Anterior cingulate cortex (tissue), 58 donors: ENCODE measurements around the gene RUFY1.
"Not testable (repeated sequence)": the region's sequence is repeated elsewhere in the genome, so short reads cannot be mapped to it uniquely, and the experiment has no call there.

Experiments
- DNase-seq, 58 donors: peaks; one replicate each; lab custom pipeline; 2025; lab: John Stamatoyannopoulos, UW

RUFY1 gene

DNA sequence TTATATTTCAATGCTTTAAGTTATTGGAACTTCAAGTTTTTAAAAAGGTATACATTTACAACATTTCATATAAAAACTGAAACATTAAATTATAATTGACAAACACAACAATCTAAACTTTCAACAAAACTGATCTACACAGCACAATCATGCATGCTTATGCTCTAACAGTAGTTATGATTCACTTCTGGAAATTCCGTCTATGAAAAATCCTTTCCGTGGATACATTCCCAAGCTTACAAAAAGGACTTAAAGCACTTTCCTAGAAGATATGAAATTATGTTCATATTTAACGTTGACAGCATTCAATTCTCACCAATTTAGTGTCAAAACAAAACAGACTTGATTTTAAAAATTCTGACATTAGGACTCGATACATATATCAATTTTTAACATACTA is 69.4 kb downstream of the RUFY1 start:
- DNase-seq = no peak

DNA sequence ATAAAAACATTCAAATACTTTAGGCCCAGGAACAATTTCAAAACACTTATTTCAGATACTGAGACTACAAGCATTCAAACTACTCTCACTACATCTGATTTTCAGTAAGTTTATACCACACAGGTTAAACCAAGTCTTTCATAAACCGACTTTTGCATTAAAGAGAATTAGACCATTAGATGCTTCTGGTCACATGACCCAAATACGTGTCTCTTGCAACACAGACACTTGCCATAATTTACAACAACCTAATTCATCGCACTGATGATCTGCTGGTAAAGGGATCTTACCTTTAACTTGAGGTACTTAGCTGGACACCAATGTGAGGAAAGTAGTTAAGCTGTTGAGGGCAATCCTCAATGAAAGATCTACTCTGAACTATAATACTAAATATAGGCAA is 69.9 kb downstream of the RUFY1 start:
- no peak for DNase-seq

DNA sequence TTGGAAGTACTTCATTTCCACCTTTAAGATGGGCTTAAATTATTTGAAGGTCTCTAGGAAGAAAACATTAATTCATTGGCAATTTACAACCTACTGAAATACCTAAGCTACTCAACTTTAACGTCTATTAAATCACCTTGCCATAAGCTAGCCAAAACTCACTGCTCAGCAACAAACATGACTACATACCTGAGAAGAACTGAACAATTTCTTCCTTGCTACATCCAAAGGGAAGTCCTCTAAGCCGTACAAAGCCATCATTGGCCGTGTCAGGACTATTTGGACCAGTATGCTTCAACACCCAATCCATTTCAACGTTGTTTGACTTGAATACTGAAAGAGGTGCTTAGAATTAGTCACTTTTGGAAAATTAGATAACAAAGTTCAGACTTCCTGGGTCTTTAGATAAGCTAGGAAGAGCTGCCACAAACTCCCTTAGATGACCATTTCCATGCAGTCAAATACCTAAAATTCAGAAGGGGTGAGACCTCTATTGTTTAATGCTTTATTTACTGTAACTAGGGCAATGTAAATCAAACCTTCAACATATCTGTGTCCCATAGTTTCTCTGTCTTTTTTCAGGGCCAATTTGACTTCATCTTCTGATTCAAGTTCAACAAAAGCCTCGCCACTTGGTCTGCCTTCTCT is 70.5 kb downstream of the RUFY1 start:
- no peak for DNase-seq

DNA sequence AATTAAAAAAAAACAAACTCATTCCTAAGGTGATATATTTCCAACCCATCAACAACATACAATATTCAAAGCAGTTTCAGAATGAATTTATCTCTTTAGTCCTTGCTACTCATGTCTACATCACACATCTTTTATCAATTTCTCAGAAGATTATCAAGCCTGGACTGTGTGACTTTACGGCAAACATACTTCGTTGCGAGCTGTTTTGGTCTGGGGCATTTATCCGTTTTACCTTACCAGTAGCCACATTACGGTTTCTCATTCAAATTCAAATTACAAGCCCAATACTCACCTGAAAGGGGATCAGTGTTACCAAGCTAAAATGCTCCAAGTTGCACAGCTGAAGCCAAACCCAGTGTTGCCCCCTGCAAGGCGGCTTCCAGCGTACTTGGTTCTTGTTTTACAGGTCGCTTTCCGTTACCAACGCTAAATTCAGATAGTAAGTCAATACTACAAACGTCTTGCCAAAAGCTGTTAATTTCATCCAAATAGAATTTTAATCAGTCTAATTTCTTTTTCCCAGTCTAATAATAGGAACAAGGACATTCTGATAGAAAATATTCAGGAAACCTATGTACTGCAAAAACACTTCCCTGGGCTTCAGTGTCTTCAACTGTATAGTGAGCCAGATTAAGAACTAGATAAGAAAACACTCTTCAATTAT is 71.3 kb downstream of the RUFY1 start:
- DNase-seq = no peak

DNA sequence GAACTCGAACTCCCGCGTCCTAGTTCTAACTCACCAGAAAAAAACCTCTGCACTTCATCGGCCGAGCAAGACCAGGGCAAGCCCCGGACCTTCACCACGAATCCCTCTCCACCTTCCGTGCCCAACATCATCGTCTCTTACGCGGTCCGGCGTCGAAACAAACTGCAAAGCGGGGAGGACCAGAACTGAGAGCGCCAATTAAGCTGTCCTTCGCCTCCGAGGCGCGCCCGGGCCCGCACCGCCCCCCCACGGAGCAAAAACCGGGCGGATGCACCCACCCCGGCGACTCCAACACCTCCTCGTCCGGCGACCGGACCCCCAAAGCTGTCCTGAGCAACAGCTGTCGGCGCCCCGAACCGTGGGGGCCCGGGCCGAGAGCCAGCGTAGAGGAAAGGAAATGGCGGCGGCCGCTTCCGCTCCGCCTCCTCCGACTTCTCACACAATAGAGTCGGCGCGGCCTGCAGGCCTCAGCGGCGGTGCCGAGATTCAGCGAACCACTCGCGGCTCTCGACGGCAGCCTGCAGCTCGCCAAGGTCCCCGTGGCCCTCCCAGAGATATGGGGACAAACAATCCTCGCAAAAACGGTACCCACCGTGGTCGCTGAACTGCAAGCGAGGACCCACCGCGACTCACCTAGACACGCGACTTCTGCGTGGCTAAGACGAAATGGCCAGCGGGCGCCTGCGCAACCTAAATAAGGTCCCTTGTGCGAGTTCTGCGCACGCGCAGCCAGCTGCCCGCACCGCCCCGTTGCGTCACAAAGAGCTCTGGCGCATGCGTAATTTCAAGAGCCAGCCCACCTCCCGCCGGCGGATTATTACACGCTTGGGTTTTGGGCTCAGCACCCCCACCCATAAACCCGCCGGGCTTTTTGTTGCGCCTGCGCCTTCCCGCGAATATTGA is 72.9 kb downstream of the RUFY1 start, which contains the start of gene HNRNPH1:
Gene HNRNPH1, minus strand, starts transcription at position 669 of the 903 bp plus-strand sequence. Its CDS starts 538 bp downstream, at position 131.
- DNase-seq = peak; percentile 88 to 99 (median 97)

DNA sequence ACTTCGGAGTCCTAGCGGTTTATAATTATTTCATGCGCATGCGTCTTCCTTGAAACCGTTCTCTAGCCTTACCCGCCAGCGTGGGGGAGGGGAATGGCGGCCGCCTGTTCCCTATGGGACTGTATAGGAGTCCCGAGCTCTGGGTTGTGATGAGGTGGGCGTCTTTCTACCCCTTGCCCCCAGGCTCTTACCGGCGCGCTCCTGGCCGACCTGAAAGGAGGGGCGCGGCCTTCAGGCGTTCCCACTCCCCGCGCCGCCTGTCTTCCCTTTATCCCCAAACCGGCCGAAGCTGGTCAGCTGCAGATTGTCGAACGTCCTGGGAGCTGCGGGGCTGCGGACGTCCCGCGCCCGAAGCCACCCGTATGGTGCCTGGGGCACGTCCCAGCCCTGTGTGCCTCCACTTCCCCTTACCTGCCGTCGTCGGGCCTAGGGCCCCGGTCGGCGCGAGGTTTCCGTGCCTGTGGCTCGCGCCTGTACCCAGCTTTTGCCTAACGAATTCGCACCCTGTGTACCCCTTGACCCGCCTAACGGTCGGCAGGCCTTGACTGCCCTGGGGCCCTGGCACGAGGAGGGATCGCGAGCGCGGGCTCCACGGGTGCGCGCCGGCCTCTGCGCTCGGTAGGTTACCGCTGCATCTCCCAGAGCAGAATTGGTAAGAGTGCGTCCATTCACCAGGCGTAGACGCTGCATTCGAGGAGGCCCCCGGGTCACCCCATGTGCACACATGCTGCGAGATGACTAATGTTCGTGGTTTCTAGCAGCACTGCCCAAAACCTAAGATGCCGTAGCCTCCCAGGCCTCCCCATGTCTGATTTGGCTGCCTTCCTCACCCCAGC is 73.8 kb downstream of the RUFY1 start:
- DNase-seq = peak in 14 of 58 donors; percentile 32 to 61 (median 57)

DNA sequence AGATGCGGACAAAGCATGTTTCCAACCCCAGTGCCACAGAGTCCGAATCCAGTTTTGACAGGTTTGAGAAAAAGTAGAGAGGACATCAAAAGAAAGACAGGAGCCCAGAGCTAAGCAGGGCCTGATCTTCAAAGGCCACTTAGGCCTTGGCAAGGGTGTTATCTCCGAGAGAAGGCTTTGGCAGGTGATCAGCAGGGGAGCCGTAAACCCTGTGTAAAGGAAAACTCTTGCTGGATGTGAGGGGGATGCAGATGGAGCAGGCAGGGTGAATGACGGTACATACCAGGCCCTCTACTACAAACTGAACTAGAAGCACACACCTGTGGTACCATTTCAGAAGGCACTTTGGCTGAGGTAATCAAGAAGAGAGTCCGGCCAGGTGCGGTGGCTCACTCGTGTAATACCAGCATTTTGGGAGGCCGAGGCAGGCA is 74.5 kb downstream of the RUFY1 start:
- no peak for DNase-seq

DNA sequence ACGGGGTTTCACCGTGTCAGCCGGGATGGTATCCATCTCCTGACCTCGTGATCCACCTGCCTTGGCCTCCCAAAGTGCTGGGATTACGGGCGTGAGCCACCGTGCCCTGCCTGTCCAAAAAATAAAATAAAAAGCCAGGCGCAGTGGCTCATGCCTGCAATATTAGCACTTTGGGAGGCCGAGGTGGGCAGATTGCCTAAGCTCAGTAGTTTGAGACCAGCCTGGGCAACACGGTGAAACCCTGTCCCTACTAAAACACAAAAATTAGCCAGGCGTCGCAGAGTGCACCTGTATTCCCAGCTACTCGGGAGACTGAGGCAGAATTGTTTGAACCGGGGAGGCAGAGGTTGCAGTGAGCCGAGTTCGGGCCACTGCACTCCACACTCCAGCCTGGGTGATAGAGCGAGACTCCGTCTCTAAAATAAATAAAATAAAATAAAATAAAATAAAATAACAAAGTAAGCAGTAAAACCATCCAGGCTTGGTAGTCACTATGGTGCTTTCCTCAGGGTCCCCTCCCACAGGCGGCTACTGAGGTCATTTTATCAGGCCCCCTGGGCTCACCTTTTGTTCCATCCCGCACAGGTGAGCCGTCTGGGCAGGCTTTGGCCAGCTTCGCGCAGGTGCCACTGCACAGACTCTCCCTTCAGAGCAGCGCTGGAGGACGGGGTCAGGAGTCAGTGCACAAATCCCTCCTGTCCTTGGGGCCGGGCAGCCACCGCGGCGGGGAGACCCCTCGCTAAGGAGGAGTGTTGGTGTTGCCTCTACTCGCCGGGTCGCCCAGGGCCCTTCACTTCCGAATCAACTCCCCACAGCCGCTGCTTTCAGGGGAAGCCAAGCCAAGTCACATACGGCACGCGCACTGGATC is 83.4 kb downstream of the RUFY1 start:
- DNase-seq = not testable (repeated sequence)

DNA sequence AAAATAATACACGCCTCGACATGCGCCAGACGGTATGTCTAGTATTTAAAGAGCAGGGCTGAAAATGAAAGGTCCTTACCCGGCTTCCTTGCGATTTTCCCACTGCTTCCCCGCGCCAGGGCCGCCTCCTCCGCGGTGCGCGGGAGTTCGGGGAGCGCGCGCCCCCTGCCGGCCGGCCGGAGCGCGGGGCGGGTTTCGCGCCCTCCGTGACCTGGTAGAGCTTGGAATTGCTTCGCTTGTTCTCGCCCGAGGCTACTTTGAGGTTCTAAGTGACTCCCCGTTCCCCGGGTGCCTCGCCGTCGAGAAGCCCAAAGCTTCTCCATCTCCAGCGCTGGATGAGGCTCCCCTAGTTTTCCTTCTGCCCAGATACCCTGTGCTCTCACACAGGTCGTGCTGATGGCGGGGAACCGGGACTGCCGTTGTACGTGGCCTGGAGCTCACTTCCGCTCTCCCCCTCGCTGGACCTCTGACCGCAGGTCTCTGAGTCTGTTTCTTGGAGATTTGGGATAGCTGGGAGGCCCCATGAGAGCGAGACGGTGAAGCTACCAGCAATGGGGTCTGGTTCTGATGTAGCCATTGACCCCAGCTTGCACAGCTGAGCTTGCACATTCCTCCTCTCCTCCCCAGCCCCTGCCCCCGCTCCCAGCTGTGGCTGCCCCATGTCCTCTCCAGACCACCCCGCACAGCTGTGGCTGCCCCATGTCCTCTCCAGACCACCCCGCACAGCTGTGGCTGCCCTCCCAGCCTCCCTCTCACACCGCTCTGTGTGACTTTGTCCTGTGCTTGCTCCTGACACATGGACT is 84.2 kb downstream of the RUFY1 start:
- not testable (repeated sequence) for DNase-seq

DNA sequence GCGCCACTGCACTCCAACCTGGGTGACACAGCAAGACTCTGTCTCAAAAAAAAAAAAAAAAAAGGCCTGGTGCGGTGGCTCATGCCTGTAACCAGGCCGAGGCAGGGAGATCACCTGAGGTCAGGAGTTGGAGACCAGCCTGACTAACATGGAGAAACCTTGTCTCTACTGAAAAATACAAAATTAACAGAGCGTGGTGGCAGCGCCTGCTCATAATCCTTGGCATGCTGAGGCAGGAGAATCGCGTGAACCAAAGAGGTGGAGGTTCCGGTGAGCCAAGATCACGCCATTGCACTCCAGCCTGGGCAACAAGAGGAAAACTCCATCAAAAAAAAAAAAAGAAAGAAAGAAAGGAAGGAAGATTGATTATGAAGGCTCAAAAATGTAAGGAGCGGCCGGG is 88.9 kb downstream of the RUFY1 start:
- not testable (repeated sequence) for DNase-seq

DNA sequence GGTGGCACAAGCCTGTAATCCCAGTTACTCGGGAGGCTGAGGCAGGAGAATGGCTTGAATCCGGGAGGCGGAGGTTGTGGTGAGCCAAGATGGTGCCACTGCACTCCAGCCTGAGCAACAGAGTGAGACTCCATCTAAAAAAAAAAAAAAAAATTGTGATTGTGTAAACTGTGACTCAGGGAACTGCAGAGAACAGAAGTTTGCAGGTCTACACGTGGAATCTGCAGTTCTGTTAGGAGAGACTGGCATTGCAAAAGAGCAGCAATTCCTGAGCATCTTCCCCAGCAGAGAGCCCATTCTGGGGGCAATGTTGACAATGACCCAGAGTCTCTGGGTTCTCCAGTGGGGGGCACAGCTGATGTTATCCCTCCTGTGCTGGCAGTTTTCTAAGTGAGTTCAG is 91.4 kb downstream of the RUFY1 start:
- not testable (repeated sequence) for DNase-seq

DNA sequence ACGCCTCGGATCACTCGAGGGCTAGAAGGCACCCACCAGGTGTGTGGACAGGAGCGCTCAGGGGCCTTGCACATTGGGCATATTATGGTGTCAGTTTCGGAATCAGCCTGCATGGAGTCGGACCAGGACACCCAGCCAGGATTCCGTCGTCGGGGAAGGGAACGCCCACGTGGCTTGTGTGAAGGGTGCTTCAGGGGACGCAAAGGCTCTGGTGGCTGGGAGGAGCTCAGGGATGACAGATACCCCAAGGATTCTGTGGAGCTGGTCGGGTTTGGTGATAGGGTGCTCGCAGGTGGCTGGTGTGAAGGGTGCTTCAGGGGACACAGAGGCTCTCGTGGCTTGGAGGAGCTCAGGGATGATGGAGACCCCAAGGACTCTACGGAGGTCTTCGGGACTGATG is 92.3 kb downstream of the RUFY1 start:
- DNase-seq = not testable (repeated sequence)

DNA sequence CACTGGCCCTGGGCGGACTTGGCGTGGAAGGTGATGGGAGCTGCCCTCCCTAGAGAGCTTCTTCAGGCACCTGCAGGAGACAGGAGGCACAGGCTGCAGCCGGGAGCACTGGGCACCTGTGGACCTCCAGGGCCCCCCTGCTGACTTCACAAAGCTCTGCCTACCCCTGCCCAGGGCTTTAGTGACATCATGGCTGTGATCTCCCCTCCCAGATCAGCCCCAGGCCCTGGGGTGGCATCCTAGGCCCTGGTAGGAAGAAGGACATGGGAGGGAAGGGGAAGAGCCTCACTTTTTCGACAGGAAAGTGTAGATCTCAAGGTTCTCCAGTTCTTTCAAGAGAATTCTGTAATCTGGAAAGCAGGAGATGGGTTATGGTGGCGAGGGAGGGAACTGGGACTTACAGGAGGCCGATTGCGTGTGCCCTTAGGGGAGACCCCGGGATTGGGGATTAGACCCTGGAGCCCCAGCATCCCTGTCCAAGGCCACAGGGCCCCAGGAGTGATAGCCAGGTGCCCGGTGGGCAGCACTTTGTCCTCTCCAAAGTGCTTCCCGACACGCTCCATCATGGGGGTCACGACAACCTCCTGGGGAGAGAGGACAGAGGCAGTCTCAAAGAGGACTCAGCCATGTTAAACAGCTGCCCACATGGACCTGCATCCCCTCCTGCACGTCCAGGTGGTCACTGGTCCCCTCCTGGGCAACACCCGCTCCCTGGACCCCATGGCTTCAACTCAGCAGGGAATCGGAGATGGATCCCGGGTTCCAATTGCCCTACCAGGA is 93.0 kb downstream of the RUFY1 start:
- DNase-seq = not testable (repeated sequence)

DNA sequence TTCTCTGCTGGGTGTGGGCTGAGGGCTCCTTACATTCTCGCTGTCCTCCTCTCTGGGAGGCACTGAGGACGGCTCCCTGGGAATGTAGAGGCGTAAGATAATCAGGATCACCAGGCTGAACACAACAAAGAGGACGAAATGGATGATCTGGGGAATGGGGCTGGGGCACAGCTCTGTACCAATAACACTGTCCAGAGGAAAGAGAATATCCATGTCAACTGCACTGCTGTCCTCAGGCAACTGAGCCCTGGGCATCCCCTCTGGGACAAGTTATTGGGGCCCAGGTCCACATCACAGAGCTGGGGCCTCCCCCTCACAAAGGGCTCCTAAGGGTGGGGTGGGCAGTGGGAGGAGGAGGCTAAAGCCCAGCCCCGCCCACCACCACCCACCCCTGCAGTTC is 94.4 kb downstream of the RUFY1 start:
- DNase-seq = not testable (repeated sequence)

DNA sequence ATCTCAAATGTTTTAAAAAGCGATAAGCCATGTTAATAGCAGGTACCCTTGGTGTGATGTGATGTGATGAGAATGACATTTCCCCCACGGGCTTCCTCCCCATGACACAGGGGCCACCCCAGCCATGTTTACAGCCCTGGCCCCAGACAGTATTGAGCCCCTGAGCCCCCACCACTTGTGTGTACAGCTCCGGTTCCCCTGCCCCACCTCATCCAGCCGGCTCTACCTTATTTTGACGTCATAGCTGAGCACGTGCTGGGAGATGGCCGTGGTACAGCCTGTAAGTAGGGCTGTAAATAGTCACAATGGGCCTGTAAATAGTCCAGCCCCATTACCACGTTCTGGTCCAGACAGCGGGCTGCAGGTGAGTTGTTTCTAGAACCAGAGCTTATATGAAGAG is 98.1 kb downstream of the RUFY1 start:
- DNase-seq = no peak

DNA sequence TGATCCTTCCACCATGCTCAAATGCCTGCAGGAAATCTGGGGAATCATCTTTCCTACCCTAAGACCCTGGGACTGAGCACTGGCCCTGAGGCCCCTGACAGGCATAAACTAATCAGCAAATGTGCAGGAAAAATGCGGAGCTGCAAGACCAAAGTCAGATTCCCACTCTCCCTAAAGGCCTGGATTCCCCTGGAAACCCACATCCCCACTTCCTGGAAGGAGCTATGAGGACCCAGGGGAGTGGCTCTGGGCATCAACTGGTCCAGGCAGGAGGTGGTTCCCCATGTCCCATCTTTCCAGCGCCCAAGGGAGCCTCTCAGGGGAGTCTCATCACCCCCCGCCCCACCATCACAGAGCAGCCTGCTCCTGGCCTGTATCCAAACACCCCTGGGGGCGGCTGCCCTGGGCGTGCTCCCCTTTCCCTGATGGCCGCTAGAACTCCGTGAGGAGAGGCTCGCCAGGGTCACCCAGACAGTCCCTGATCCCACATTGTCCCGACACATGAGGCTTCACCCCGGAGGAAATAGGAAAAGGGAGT is 98.9 kb downstream of the RUFY1 start:
- DNase-seq = not testable (repeated sequence)

DNA sequence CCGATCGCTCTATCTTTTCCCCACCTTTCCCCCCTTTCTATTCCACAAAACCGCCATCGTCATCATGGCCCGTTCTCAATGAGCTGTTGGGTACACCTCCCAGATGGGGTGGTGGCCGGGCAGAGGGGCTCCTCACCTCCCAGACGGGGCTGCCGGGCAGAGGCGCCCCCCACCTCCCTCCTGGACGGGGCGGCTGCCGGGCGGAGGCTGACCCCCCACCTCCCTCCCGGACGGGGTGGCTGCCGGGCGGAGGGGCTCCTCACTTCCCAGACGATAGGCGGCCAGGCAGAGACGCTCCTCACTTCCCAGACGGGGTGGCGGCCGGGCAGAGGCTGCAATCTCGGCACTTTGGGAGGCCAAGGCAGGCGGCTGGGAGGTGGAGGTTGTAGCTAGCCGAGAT is 99.9 kb downstream of the RUFY1 start:
- DNase-seq = not testable (repeated sequence)
